Measurements from ENCODE around the gene CAGE1. TPM values are rescaled to one million over a fixed set of nuclear protein-coding genes. Genes with fewer than 3 reads are reported as not detected.
A peak's percentile ranks its signal among the peaks of the same experiment; 100 is the strongest.

CAGE1 gene
- polyA plus RNA-seq, 12 donors = 0.12 to 0.36 (median 0.19) TPM; not detected in 9

DNA sequence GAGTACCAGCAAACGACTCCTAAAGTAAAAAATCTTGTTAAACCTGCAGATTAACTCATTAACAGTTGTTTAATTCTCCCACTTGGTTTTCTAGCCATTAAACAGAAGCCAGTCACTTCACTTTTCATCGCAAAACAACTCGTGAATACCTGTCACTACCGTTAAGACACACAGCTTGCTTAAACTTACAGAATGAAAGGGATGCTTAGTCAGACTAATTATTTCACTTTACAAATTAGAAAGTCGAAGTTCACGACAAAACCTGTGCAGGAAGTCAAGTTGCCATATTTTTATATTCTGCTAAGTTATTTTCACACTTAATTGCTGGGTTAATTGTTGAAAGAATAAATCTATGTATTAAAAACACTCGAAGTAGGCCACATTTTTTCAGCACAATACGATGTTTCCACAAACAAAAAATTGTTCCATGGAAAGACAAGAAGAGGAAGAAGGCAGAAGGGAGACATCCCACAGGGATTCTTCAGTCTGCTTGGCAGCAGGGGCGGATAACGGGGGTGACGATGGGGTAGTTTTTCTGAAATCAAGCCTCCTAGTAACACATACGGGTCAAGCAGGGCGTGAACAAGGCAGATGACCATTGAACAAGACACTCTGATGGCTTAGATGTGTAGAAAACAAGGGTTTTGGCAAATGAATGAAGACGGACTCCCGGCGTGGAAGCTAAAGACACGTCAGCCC is 77.5 kb downstream of the CAGE1 start:
- peak; percentile 83 for DNase-seq

DNA sequence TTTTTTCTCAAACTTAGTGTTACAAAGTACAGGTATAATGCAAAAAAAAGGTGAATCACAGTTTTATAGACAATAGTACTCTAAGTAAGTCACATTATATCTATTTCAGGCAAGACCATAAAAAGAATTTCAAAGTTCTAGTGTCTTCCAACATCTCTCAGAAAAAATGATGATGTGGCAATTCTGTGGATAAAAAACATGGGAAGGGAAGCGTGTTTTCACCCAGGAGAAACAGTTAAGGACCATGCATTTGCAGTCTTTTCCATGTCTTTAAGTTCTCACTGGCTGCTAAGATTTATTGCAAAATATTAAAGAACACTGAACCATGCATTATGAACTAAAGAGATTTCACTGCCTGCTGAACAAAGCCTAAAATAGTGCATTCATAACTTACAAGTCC is 78.4 kb downstream of the CAGE1 start:
- no peak for DNase-seq

DNA sequence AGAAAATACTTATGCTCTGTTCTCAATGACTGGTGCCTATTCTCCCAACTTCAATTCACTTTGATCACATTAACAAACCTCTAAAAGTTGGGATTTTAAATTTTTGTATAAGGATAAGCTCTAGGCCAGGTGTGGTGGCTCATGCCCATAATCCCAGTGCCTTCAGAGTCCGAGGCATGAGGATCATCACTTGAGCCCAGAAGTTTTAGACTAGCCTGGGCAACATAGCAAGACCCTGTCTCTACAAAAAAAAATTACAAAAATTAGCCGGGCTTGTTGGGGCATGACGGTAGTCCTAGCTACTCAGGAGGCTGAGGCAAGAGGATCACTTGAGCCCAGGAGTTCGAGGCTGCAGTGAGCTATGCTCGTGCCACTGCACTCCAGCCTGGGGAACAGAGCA is 80.5 kb downstream of the CAGE1 start:
- no peak for DNase-seq

DNA sequence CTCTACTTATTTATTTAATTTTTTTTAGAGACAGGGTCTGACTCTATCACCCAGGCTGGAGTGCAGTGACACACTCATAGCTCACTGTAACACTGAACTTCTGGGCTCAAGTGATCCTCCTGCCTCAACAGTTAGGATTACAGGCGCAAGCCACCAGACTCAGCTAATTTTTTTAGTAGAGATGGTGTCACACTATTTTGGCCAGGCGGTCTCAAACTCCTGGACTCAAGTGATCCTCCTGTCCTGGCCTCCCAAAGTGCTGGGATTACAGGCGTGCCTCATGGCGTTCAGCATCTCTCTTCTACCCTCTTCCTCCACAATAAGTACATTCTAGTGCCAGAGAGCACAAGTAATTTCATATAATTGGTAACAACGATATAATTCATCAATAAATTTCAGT is 82.0 kb downstream of the CAGE1 start:
- no peak for DNase-seq

DNA sequence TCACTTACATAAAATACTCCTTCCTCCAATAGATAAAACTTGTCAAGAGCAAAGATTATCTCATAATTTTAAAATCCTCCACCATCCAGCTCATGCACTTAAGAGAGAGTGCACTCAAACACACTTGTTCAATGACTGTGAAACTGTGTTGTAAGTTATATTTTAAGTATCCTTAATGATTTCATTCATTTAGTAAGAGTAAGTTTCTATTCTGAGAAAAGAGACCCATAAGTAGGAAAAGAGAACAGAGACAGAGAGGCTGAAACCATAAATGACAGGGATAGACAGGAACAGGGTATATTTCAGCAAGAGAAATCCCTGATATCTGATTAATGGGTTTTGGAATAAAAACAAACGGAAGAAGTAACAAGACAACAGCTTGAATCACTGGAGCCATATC is 84.7 kb downstream of the CAGE1 start:
- DNase-seq = no peak

DNA sequence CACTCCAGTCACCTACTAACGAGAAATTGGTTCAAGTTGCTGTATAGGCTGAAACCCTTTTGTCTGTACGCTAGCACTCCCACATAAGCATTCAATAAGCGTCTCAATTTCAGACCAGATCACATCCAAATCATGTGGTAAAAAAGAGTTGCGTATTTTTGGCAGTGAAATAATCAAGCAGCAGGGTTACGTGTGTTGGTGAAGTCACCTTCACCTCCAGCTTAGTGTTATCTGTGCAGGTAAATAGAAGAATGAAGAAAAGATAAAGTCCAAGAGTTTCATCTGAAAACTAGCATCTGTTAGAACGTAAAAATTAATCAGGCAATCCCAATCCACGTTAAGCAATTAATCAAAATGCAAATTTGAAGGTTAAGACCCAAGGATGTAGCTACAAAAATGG is 87.8 kb downstream of the CAGE1 start:
- no peak for DNase-seq

DNA sequence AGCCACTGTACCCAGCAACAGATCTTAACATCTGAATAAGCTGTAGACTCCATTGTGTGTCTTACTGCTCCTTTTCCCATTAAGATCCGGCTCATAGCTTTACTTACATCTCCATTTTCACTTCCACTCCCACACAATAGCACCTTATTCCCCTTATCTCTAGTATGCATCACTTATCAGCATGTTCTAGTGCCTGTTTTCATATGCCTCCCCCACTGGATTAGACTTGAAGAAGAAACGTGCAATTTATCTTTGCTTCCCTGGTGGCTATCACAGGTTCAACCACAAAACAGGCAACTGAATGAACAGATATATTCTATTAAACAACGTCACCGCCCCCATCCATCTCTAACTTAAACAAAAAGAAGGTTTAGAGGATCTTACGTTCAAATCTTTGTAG is 88.6 kb downstream of the CAGE1 start:
- no peak for DNase-seq

DNA sequence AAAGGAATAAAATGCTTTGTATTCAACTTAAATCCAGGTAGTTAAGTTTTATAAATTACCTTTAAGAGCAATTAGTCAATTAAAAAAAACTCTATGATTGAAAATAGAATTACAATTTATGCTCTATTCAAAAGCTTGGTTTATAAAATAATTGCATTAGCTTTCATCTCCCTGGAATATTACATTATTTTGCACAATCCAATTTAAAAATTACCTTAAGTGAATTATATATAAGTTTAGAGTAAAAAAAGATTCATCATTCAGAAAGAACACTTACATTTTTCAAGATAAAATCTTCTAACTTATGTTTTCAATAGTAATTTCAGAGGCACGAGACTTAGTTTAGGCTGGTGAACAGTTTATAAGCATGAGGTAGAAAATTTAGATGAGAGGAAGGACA is 91.4 kb downstream of the CAGE1 start:
- no peak for DNase-seq

DNA sequence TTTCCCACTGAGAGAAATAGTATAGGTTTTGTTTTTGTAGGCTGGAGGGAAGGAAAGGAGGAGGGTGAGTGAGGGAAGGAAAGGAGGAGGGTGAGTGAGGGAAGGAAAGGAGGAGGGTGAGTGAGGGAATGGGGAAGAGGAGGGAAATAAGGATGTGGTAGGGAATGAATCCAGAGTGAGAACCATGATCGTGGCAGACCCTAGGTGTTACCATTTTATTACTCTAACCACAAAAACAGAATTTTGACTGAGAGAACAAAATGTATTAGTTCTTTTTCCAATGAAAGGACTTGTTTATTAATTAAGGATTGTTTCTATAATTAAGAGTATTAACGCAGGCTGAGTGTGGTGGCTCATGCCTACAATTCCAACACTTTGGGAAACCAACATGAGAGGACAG is 92.9 kb downstream of the CAGE1 start:
- DNase-seq = no peak

DNA sequence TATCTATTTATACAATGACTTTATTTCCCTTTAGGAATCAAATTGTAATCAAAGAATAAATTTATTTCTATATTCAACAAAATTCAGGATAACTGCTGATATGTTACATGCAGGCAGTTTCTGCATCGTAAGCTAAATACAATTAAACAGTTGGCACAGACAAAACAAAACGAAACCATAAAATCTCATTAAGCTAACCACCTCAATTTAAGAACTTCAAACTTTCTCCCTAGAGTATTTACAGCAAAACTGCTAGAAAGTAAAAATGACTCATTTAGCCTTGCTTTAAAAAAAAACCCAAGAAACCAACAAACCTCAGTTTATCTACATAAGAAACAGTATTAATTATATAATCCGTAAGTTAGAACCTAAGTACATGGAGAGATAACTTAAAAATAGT is 93.6 kb downstream of the CAGE1 start:
- no peak for DNase-seq

DNA sequence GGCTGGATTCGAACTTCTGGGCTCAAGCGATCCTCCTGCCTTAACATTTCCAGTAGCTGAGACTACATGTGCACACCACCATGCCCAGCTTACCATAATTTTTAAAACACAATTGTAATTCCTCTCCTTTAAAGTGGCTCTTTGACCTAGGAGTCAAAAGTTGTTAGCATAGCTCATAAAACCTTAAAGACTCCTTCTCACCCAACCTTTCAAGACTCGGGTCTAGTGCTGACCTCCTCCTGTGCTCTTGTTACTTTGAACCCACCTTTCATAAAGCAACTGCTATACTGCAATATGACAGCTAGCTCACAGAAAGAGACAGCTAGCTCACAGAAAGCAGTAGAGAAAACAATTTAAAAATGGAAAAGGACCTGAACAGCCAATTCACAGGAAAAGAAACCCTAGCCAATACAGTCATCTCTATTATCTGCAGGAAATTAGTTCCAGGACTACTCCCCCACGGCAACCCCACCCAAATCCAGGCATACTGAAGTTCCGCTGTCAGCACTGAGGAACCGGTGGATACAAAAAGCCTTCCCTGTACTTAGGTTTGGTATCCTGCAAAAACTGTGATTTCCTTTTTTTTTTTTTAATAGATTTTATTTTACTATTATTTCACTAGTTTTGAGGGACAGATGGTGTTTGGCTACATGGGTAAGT is 96.8 kb downstream of the CAGE1 start:
- DNase-seq = no peak

DNA sequence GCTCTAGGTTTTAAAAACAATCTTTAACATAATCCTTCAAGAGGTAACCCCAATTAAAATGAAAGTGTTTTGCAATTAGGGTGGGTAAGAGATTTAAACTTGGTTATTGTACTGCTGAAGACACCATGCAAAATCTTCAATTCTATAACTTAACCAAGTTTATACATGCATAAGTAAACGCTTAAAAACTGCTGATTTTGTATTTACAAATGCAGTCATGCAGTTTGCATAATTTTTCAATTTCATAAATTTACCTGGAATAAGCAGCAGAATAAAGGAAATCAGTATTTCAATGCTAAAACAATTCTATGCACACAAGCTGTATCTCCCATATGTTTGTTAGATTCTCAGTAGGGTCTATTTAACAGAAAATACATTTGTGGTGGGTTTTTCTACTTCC is 99.5 kb downstream of the CAGE1 start:
- no peak for DNase-seq

DNA sequence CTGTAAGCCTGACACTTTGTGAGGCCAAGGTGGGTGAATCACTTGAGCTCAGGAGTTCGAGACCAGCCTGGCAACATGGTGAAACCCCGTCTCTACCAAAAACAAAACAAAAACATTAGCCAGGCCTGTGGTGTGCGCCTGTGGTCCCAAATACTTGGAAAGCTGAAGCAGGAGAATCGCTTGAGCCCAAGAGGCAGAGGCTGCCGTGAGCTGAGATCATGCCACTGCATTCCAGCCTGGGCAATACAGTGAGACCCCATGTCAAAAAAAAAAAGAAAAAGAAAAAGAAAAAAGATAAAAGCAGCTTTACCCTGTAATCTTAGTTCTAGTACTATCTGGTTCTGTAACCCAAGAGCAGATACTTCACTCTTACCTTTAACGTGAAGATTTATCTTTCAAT is 104.1 kb downstream of the CAGE1 start:
- DNase-seq = no peak

DNA sequence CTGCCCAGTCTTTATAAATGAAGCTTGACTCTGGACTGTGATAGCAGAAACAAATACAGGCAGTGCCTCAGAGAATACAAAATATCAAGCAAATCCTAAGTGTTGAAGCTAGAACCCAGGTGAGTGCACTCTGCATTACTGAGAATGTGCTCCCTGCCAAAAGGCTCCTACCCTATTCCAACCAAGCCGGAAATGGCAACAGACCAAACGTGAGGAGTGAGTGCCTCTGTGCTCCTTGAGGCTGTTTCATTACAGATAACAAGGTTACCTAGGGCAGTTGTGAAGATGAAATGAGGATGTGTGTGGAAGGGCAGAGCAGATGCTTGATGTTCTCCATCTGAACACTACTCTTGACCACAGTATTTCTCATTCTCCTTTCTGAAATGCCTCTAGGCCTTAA is 105.9 kb downstream of the CAGE1 start:
- no peak for DNase-seq

DNA sequence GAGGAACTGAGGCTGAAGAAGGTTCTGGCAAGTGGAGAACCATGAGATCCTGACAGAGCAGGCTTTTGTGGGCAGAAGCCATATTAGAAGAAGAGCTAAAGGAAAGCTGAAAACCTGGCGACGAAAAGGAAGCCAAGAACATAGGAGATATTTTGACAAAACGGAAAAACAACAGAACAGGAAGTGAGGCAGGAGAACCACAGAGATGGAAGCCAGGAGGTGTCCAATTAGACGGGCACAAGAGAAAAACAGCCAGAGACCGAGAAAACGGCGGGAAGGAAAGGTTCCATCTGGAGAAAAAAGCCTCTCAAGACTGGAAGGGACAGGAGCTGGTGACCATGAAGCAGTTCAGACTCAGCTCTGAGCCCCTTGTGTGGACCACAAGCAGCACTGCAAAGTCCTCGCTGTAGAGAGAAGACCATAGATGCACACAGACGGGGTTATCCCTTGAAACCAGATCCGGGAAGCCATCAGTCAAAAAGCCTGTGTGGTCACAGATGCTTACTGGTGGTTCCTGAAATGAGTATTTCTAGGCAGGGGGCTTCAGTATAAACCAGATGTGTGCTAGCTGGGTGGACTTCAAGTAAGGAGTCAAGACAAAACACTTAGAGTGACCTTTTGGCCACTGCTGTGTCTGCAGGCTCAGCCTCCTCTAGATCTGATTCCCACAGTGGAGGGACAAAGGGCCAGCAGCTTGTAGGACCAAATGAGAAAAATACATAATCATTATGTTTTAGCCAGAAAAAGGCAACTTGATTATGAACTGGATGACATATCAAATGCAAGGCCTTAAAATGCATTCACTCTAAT is 107.2 kb downstream of the CAGE1 start:
- DNase-seq = no peak

Other genes with a start within 250 kb of the CAGE1 start
- 100 to 1,000 TPM in 2 of 12 donors, 10 to 100 TPM in 9, not detected in 1; 72.5 to 110 (median 90.8) TPM for gene SSR1, start 76.5 kb downstream of the CAGE1 start, polyA plus RNA-seq (ENCODE audit: insufficient read length in 12 of 12)
- gene RIOK1, start 66 bp upstream of the CAGE1 start, polyA plus RNA-seq (ENCODE audit: insufficient read length in 12 of 12) = 10 to 100 TPM in 11 of 12 donors, not detected in 1; 20.5 to 48.1 (median 28.0) TPM
- gene DSP, start 151.9 kb upstream of the CAGE1 start, polyA plus RNA-seq (ENCODE audit: insufficient read length in 12 of 12) = 100 to 1,000 TPM in 2 of 12 donors, 10 to 100 TPM in 2, 1 to 10 TPM in 7, not detected in 1; 2.0 to 334 (median 3.9) TPM
- gene SNRNP48, start 200.5 kb upstream of the CAGE1 start, polyA plus RNA-seq (ENCODE audit: insufficient read length in 12 of 12) = 10 to 100 TPM in 11 of 12 donors, not detected in 1; 11.9 to 22.0 (median 15.8) TPM